Kidney (tissue), 14 donors: ENCODE measurements around the gene OGFR. TPM values are rescaled to one million over a fixed set of nuclear protein-coding genes. Genes with fewer than 3 reads are reported as not detected.
A peak's percentile ranks its signal among the peaks of the same experiment; 100 is the strongest.

Experiments used
- DNase-seq, 5 donors: peaks; one replicate each; pipeline ENCODE4 v3.0.0-alpha.2; 2013 to 2020
- FAIRE-seq: peaks from 2 replicates; lab custom pipeline; 2012; peaks lifted over from hg19 to GRCh38; lab: Jason Lieb, UNC
- H3K27ac ChIP-seq, 2 donors: one replicate each; pipeline ENCODE4 v1.7.0; 2013; ENCODE audit warnings: low read depth in 2 of 2, low read length in 2 of 2, inconsistent platforms in 1 of 2
- H3K27me3 ChIP-seq: one replicate; pipeline ENCODE4 v1.7.1; 2013; ENCODE audit warnings: low read length, inconsistent platforms; ENCODE audit not compliant: control insufficient read depth, insufficient read depth
- H3K36me3 ChIP-seq, 3 donors: one replicate each; pipeline versions ENCODE4 v1.7.0 to v1.7.1; 2013; ENCODE audit warnings: low read length in 3 of 3, control low read depth in 1 of 3, inconsistent platforms in 1 of 3; ENCODE audit not compliant: insufficient read depth in 3 of 3, control insufficient read depth in 2 of 3
- H3K4me1 ChIP-seq, 3 donors: one replicate each; pipeline versions ENCODE4 v1.7.0 to v1.7.1; 2013; ENCODE audit warnings: low read length in 3 of 3, inconsistent platforms in 1 of 3, low read depth in 1 of 3; ENCODE audit not compliant: control insufficient read depth in 2 of 3, insufficient read depth in 2 of 3
- H3K4me3 ChIP-seq, 3 donors: one replicate each; pipeline versions ENCODE4 v1.7.0 to v1.8.1; 2013; ENCODE audit warnings: low read length in 3 of 3, control low read depth in 1 of 3, inconsistent platforms in 1 of 3
- H3K9ac ChIP-seq, 3 donors: one replicate each; pipeline versions ENCODE4 v1.7.0 to v1.7.1; 2013; ENCODE audit warnings: low read length in 3 of 3, control low read depth in 1 of 3, inconsistent platforms in 1 of 3
- H3K9me3 ChIP-seq, 3 donors: one replicate each; pipeline versions ENCODE4 v1.7.0 to v1.7.1; 2013; ENCODE audit warnings: low read length in 3 of 3, control low read depth in 1 of 3, inconsistent platforms in 1 of 3; ENCODE audit not compliant: control insufficient read depth in 2 of 3, insufficient read depth in 1 of 3
- CTCF ChIP-seq: IDR thresholded peaks from 3 replicates; pipeline ENCODE4 v1.5.1; 2012; ENCODE audit warnings: mild to moderate bottlenecking, moderate library complexity, borderline replicate concordance; ENCODE audit not compliant: insufficient read depth; ENCODE audit errors: extremely low read depth
- intact Hi-C: fragments of 100-400 bp; cut with DNase I; formaldehyde crosslinking; loops from one replicate; pipeline ENCODE4 v1.11.1; 2022
- polyA plus RNA-seq: library from polyadenylated mRNA; stranded (reverse); fragments of 350-450 nt; fragmentation: Illumina TruSeq; extraction: RNeasy Lipid Tissue Mini Kit (QIAGEN cat#74804); gene quantifications from one replicate; pipeline ENCODE4 v1.2.3, GENCODE V29; 2014; ENCODE audit warnings: low read depth, low replicate concordance; ENCODE audit not compliant: insufficient read depth
- total RNA-seq: library from RNA; stranded (reverse); fragmentation: NEBNext Ultra II Directional; extraction: Animal tissue kit (Norgen Biotek cat#: 25700); gene quantifications from one replicate; pipeline ENCODE4 v1.2.1, GENCODE V29; 2021
- donor health status: control.
- donor health status: control.
- donor health status: control.
- donor health status: control.
- donor health status: control.
- donor health status: DM: yes; HTN: yes; CAD: no.
- donor health status: Normal renal cell carcinoma (clear cell type).

OGFR gene
- total and polyA plus RNA-seq, 2 donors from 2014 or later, result 33.7 to 46.8 TPM

- no peak for FAIRE-seq
- Histone ChIP-seq H3K9ac (no peak overlapping the region), H3K4me3 (no peak overlapping the region), H3K4me1 (peaks cover 0 to 22% (median 12%) of the 10 kb centered on the region in 3 donors), H3K36me3 (peaks cover 0 to 8% (median 5%) of the 10 kb centered on the region in 3 donors), H3K27ac (no peak overlapping the region), H3K27me3 (no peaks in the 10 kb centered on the region), H3K9me3 (no peaks in the 10 kb centered on the region)
- DNase-seq, result peak in 1 of 5 donors; percentile 15
- intact Hi-C loops, result loop anchor here (10.0 kb wide), 1 partner anchor 137 kb away; no protein-coding TSS in a partner anchor
- TF ChIP-seq CTCF, result no peak
Measured at GRCh38 chr20:62802026-62802712, 2.5 kb upstream of the OGFR start.

DNA sequence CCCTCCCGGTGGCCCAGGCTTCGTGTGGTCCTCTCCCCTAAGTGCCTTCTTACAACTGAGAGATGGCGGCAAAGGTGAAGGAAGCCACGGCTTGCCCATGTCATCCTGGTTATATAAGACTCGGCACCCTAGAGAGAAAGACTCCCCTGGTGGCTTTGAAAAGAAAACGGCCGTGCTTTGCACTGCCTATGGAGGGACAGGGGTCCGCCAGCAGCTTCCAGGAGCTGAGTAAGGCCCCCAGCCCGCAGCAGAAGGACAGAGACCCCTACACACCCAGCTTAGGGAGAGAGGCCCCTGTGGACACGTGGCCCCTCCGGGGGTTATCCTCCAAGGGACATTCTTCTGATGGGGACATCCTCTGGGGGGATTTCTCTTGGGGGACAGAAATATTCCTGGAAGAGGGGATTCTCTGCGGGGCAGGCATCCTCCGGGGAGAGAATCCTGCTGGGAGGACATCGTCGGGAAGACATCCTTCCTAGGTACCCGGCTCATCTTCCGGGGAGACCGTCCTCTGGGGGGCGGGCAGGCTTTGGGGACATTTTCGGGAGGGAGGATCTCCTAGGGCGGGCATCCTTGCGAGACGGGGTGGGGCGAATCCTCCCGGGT is 511 bp upstream of the OGFR start:
- FAIRE-seq (no peak), DNase-seq (no peak)
- Histone ChIP-seq H3K4me1 (peaks cover 0 to 16% (median 12%) of the 10 kb centered on the region in 3 donors), H3K4me3 (peak overlapping the region in 1 of 3 donors; percentile 44), H3K27me3 (no peaks in the 10 kb centered on the region), H3K9ac (peak overlapping the region in 1 of 3 donors; percentile 40), H3K9me3 (no peaks in the 10 kb centered on the region), H3K36me3 (peaks cover 0 to 8% (median 7%) of the 10 kb centered on the region in 3 donors), H3K27ac (peak overlapping the region; percentile 5 to 32)
- intact Hi-C loops, result loop anchor here (10.0 kb wide), 1 partner anchor 139 kb away; no protein-coding TSS in a partner anchor
- no peak for TF ChIP-seq CTCF

DNA sequence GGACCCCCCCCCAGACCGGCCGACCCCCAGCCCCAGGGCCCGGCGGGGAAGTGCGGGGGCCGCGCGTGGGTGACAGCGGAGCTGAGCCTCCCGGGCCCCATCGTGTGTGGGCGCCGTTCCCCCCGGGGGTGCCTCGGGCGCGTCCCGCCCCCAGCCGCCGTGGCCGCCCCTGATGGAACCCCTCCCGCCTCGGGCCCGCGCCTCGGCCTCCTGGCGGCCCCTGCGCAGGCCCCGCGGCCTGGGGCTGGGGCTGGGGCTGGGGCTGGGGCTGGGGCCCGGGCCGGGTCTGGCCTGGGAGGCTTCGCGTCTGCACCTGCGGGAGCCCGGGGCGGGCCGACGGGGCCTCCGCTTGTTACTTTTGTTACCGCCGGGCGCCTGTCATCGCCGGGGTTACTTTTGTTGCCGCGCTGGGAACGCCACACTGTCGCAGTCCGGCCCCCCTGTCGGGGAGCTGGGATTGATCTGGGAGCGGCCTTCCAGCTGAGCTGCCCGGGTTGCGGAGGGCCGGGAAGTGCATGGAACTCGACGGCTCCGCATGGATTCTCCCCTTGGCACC is 598 bp downstream of the OGFR start:
- DNase-seq, result peak in 2 of 5 donors; percentile 36 to 50
- peaks cover 0 to 16% (median 12%) of the 10 kb centered on the region in 3 donors for H3K4me1 ChIP-seq
- H3K9me3 ChIP-seq, result no peaks in the 10 kb centered on the region
- H3K9ac ChIP-seq, result peak overlapping the region in 2 of 3 donors; percentile 54 to 75
- FAIRE-seq, result no peak
- TF ChIP-seq CTCF, result no peak
- peak overlapping the region; percentile 45 to 67 for H3K27ac ChIP-seq
- intact Hi-C loops, result loop anchor here (10.0 kb wide), 1 partner anchor 140 kb away; no protein-coding TSS in a partner anchor
- H3K27me3 ChIP-seq, result no peaks in the 10 kb centered on the region
- peaks cover 0 to 13% (median 8%) of the 10 kb centered on the region in 3 donors for H3K36me3 ChIP-seq
- peak overlapping the region; percentile 21 to 67 (median 57) for H3K4me3 ChIP-seq
